Left ventricle myocardium inferior (tissue), 1 donor: ENCODE measurements around the gene MUC12. TPM values are rescaled to one million over a fixed set of nuclear protein-coding genes. Genes with fewer than 3 reads are reported as not detected.
"Not testable (repeated sequence)": the region's sequence is repeated elsewhere in the genome, so short reads cannot be mapped to it uniquely, and the experiment has no call there.

ENCODE experiments used
- DNase-seq: peaks from one replicate; pipeline ENCODE4 v3.0.0-alpha.2; 2020
- H3K27ac ChIP-seq: fragments of 200-600 bp; replicated peaks from 2 replicates; pipeline ENCODE4 v1.8.0; 2021
- H3K27me3 ChIP-seq: fragments of 200-600 bp; 2 replicates; pipeline ENCODE4 v1.8.0; 2021; ENCODE audit warnings: low read depth
- H3K36me3 ChIP-seq: fragments of 200-600 bp; 2 replicates; pipeline ENCODE4 v1.8.0; 2021
- H3K4me1 ChIP-seq: fragments of 200-600 bp; 2 replicates; pipeline ENCODE4 v1.8.0; 2021
- H3K4me3 ChIP-seq: fragments of 200-600 bp; 2 replicates; pipeline ENCODE4 v1.8.0; 2021; ENCODE audit warnings: mild to moderate bottlenecking, moderate library complexity
- H3K9me3 ChIP-seq: fragments of 200-600 bp; replicated peaks from 2 replicates; pipeline ENCODE4 v1.8.0; 2021
- intact Hi-C: fragments of 100-400 bp; cut with micrococcal nuclease; formaldehyde crosslinking; loops from one replicate; pipeline ENCODE4 v1.11.0; 2022
- long read RNA-seq: library from polyadenylated mRNA; unstranded; transcript quantifications from one replicate; pipeline ENCODE4 v2.0.0, GENCODE V29; 2021
- total RNA-seq: library from RNA; stranded (reverse); fragmentation: NEBNext Ultra II Directional; extraction: Animal tissue kit (Norgen Biotek cat#: 25700); gene quantifications from one replicate; pipeline ENCODE4 v1.2.1, GENCODE V29; 2021
- TF ChIP-seq, protein P1 (sequence below): fragments of 200-600 bp; IDR thresholded peaks from 2 replicates; pipeline ENCODE4 v1.8.0; 2021; ENCODE audit warnings: antibody characterized with exemption, mild to moderate bottlenecking, borderline replicate concordance
- donor health status: DM: no; HTN: yes; CAD: no; lungs with severe emphysema.

Gene MUC12, protein sequence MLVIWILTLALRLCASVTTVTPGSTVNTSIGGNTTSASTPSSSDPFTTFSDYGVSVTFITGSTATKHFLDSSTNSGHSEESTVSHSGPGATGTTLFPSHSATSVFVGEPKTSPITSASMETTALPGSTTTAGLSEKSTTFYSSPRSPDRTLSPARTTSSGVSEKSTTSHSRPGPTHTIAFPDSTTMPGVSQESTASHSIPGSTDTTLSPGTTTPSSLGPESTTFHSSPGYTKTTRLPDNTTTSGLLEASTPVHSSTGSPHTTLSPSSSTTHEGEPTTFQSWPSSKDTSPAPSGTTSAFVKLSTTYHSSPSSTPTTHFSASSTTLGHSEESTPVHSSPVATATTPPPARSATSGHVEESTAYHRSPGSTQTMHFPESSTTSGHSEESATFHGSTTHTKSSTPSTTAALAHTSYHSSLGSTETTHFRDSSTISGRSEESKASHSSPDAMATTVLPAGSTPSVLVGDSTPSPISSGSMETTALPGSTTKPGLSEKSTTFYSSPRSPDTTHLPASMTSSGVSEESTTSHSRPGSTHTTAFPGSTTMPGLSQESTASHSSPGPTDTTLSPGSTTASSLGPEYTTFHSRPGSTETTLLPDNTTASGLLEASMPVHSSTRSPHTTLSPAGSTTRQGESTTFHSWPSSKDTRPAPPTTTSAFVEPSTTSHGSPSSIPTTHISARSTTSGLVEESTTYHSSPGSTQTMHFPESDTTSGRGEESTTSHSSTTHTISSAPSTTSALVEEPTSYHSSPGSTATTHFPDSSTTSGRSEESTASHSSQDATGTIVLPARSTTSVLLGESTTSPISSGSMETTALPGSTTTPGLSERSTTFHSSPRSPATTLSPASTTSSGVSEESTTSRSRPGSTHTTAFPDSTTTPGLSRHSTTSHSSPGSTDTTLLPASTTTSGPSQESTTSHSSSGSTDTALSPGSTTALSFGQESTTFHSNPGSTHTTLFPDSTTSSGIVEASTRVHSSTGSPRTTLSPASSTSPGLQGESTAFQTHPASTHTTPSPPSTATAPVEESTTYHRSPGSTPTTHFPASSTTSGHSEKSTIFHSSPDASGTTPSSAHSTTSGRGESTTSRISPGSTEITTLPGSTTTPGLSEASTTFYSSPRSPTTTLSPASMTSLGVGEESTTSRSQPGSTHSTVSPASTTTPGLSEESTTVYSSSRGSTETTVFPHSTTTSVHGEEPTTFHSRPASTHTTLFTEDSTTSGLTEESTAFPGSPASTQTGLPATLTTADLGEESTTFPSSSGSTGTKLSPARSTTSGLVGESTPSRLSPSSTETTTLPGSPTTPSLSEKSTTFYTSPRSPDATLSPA (N-terminal part only)
- 0.30 TPM for total RNA-seq
- long read RNA-seq: 0 reads

DNA sequence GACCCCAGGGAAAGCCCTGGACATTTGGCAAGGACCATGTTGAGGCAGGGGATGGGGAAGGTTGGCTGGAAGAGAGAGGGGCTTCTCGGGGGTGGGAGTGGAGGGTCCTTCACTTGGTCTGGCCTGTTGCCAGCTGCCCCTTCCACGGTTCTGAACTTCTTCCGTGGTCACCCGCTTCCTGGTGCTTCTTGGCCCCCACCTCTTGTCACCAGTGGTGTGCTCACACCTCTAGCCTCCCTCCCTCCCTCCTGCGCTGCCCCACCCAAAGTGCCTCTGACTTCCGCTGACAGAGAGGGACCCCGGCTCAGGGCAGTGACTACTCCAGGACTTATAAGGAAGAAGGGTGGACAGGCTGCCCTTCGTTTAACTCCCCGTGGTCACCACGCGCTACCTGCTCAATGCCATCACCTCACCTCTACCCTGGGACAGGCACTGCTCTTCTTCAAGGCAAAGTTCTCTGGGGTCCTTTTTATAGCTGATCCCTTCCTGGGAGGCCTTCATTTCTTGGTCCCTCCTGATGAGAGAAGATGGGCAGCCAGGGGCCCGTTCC is at the start of gene MUC12:
MUC12 (plus strand) TSS at position 500 of the 550 bp plus-strand sequence. CDS start 58 bp downstream, outside the sequence.
- Histone ChIP-seq H3K4me3 (no peak within 1 kb of the TSS), H3K9me3 (peaks cover 3% of the 10 kb centered on the region), H3K27ac (no peak within 1 kb of the TSS), H3K36me3 (no peaks in the 10 kb centered on the region), H3K27me3 (peaks cover 96% of the 10 kb centered on the region), H3K4me1 (peaks cover 15% of the 10 kb centered on the region)
- intact Hi-C loops: loop anchor here (10.0 kb wide), 1 partner anchor 86 kb away; no protein-coding TSS in a partner anchor
- TF ChIP-seq, protein P1, sequence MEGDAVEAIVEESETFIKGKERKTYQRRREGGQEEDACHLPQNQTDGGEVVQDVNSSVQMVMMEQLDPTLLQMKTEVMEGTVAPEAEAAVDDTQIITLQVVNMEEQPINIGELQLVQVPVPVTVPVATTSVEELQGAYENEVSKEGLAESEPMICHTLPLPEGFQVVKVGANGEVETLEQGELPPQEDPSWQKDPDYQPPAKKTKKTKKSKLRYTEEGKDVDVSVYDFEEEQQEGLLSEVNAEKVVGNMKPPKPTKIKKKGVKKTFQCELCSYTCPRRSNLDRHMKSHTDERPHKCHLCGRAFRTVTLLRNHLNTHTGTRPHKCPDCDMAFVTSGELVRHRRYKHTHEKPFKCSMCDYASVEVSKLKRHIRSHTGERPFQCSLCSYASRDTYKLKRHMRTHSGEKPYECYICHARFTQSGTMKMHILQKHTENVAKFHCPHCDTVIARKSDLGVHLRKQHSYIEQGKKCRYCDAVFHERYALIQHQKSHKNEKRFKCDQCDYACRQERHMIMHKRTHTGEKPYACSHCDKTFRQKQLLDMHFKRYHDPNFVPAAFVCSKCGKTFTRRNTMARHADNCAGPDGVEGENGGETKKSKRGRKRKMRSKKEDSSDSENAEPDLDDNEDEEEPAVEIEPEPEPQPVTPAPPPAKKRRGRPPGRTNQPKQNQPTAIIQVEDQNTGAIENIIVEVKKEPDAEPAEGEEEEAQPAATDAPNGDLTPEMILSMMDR: no peak
- DNase-seq: no peak

DNA sequence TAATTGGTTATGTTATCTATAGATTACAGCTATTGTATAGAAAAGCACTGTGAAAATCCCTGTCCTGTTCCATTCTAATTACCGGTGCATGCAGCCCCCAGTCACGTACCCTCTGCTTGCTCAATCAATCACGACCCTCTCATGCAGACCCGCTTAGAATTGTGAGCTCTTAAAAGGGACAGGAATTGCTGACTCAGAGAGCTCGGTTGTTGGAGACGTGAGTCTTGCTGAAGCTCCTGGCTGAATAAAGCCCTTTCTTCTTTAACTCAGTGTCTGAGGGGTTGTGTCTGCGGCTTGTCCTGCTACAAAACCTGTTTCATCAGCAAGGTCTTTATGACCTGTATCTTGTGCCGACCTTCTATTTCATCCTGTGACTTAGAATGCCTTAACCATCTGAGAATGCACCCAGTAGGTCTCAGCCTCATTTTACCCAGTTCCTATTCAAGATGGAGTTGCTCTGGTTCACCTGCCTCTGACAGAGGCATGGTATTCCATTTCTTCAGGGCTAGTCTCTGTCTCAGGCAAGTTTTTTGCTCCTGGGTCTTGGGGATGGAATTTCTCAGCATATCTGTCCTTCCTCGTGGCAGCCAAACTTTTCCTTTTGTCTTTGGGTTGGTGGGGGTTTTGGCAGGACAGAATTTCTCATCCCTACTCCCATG is 49.5 kb upstream of the MUC12 start:
- DNase-seq, H3K27ac ChIP-seq, H3K4me1 ChIP-seq, H3K36me3 ChIP-seq, H3K4me3 ChIP-seq, H3K9me3 ChIP-seq, intact Hi-C loops: not testable (repeated sequence)
- H3K27me3 ChIP-seq: peaks cover 50% of the 10 kb centered on the region

DNA sequence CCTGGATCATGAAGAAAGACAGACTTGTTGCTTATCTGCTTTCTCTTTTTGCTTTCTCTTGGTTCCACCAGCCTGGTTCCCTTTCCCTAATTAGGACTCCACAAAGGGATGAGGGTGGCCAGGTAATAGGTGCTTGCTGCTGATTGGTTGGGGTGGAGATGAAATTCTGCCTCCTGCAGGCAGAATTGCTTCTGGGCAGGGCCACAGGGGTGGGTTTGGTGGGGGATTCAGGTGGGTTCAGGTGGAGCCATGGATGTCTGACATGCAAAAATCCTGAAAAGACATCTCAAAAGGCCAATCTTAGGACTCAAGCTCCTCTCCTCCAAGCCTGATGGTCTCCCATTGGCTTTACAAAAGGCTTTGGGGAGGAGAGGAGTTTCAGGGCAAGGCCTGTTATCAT is 48.3 kb upstream of the MUC12 start:
- Histone ChIP-seq H3K4me3 (no peak overlapping the region), H3K36me3 (no peaks in the 10 kb centered on the region), H3K27ac (no peak overlapping the region), H3K27me3 (peaks cover 45% of the 10 kb centered on the region), H3K9me3 (no peaks in the 10 kb centered on the region), H3K4me1 (no peaks in the 10 kb centered on the region)
- intact Hi-C loops: no loop called here
- TF ChIP-seq, protein P1: no peak
- DNase-seq: no peak

DNA sequence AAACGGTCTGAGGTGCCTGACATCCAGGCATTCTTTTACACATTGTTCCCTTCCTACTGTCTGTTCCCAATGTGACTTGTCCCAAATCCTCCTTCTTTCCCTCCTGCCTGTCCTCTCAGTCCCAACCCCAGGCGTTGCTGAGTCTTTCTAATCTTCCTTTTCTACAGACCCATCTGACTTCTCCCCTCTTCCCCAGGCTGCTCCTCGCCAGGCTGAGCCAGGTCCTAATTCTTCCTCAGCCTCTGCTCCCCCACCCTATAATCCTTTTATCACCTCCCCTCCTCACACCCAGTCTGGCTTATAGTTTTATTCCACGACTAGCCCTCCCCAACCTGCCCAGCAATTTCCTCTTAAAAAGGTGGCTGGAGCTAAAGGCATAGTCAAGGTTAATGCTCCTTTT is 45.7 kb upstream of the MUC12 start:
- H3K4me3 ChIP-seq, intact Hi-C loops, H3K4me1 ChIP-seq, DNase-seq, H3K9me3 ChIP-seq, H3K27ac ChIP-seq, H3K36me3 ChIP-seq: not testable (repeated sequence)
- peaks cover 20% of the 10 kb centered on the region for H3K27me3 ChIP-seq

DNA sequence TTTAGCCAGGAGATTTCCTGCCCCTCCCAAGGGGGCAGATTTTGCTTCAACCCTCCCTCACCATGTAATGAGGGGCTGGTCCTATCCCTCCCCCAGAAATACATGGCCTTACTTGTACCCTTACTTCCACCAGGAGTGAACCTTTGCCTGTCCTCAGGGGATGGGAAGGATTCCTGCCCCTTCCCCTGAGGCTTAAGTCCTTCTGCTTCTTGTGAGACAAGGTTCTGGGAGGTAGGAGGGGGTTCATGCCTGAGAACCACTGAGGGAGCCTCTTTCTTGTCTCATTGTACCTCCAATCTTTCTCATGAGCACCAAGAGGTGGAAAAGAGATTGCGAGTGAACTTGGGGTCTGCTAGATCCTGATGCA is 39.6 kb upstream of the MUC12 start:
- TF ChIP-seq, protein P1: no peak
- H3K9me3 ChIP-seq: peaks cover 13% of the 10 kb centered on the region
- H3K36me3 ChIP-seq: no peaks in the 10 kb centered on the region
- no peak overlapping the region for H3K27ac ChIP-seq
- H3K4me1 ChIP-seq: peaks cover 6% of the 10 kb centered on the region
- intact Hi-C loops: no loop called here
- H3K4me3 ChIP-seq: no peak overlapping the region
- no peak for DNase-seq
- no peaks in the 10 kb centered on the region for H3K27me3 ChIP-seq
